Keratinocyte (primary cell): ENCODE measurements around the gene OR10V1. TPM values are rescaled to one million over a fixed set of nuclear protein-coding genes. Genes with fewer than 3 reads are reported as not detected.

Experiments used
- DNase-seq: peaks from one replicate; pipeline ENCODE4 v3.0.0-alpha.2; 2011; ENCODE audit warnings: low read depth, missing footprints, low spot score
- FAIRE-seq: peaks from 2 replicates; lab custom pipeline; 2011; peaks lifted over from hg19 to GRCh38; lab: Jason Lieb, UNC
- H2AFZ ChIP-seq: 2 replicates; pipeline ENCODE4 v1.6.0; 2012; ENCODE audit warnings: low read length, control low read depth, inconsistent platforms; ENCODE audit not compliant: control insufficient read depth
- H3K27ac ChIP-seq: 2 replicates; pipeline ENCODE4 v1.5.1; 2011; ENCODE audit warnings: low read length; ENCODE audit not compliant: control insufficient read depth, insufficient read depth
- H3K27me3 ChIP-seq: 3 replicates; pipeline ENCODE4 v1.6.0; 2011; ENCODE audit warnings: low read length; ENCODE audit not compliant: control insufficient read depth, insufficient read depth; ENCODE audit errors: extremely low read depth
- H3K36me3 ChIP-seq, 2 experiments: 2 replicates in 1 of 2; 3 replicates in 1 of 2; pipeline ENCODE4 v1.5.1; 2011; ENCODE audit warnings: low read length in 2 of 2, mild to moderate bottlenecking in 1 of 2; ENCODE audit not compliant: control insufficient read depth in 2 of 2, insufficient read depth in 2 of 2; ENCODE audit errors: extremely low read depth in 1 of 2
- H3K4me1 ChIP-seq: 3 replicates; pipeline ENCODE4 v1.5.1; 2011; ENCODE audit warnings: low read length; ENCODE audit not compliant: control insufficient read depth, insufficient read depth; ENCODE audit errors: extremely low read depth
- H3K4me2 ChIP-seq: 3 replicates; pipeline ENCODE4 v1.6.0; 2011; ENCODE audit warnings: low read depth, low read length; ENCODE audit not compliant: control insufficient read depth, insufficient read depth; ENCODE audit errors: extremely low read depth
- H3K4me3 ChIP-seq, 3 experiments: fragments of 200-600 bp in 1 of 3; sonication (generic) in 1 of 3; 2 replicates in 2 of 3; 3 replicates in 1 of 3; pipeline ENCODE4 v1.5.1; 2011 to 2016; ENCODE audit warnings: low read length in 3 of 3, mild to moderate bottlenecking in 3 of 3, control low read depth in 2 of 3, inconsistent platforms in 1 of 3, low read depth in 1 of 3, mixed read lengths in 1 of 3, mixed run types in 1 of 3, moderate library complexity in 1 of 3; ENCODE audit not compliant: control insufficient read depth in 2 of 3, insufficient read depth in 2 of 3; ENCODE audit errors: extremely low read depth in 1 of 3
- H3K79me2 ChIP-seq: 2 replicates; pipeline ENCODE4 v1.6.0; 2012; ENCODE audit warnings: low read length; ENCODE audit not compliant: control insufficient read depth, insufficient read depth
- H3K9ac ChIP-seq: 3 replicates; pipeline ENCODE4 v1.6.0; 2011; ENCODE audit warnings: low read length; ENCODE audit not compliant: control insufficient read depth, insufficient read depth; ENCODE audit errors: extremely low read depth
- H3K9me1 ChIP-seq: 3 replicates; pipeline ENCODE4 v1.6.0; 2011; ENCODE audit warnings: low read length; ENCODE audit not compliant: control insufficient read depth, insufficient read depth; ENCODE audit errors: extremely low read depth
- H3K9me3 ChIP-seq: 2 replicates; pipeline ENCODE4 v1.5.1; 2012; ENCODE audit warnings: low read depth, low read length; ENCODE audit not compliant: control insufficient read depth
- H4K20me1 ChIP-seq: 3 replicates; pipeline ENCODE4 v1.6.0; 2011; ENCODE audit warnings: low read length; ENCODE audit not compliant: control insufficient read depth, insufficient read depth; ENCODE audit errors: extremely low read depth
- EZH2 ChIP-seq: IDR thresholded peaks from one replicate; pipeline ENCODE4 v1.6.1; 2012; ENCODE audit warnings: inconsistent platforms, mild to moderate bottlenecking, low read length, moderate library complexity
- dilution Hi-C: fragments of 300-500 bp; cut with MboI; formaldehyde crosslinking; loops from one replicate; pipeline ENCODE4 v1.7.0; 2020; ENCODE audit warnings: low sequenced_read_pairs; ENCODE audit not compliant: extremely low pct_ligation_motif_present
- polyA plus RNA-seq, 5 experiments: library from polyadenylated mRNA; depleted of rRNA in 3 of 5; stranded (reverse) in 3 of 5; stranded (forward) in 1 of 5; unstranded in 1 of 5; fragments of >200 nt; gene quantifications; 1 replicate in 1 of 5; 2 replicates in 3 of 5; 3 replicates in 1 of 5; pipeline versions ENCODE4 v1.2.1 to v1.2.3, GENCODE V29; 2011 to 2012; ENCODE audit warnings: missing spikeins in 2 of 5, low read depth in 1 of 5, low replicate concordance in 1 of 5
- TF ChIP-seq, protein P1 (sequence below), 3 experiments: IDR thresholded peaks in 1 of 3; conservative IDR thresholded peaks in 1 of 3; optimal IDR thresholded peaks in 1 of 3; 2 replicates in 2 of 3; 3 replicates in 1 of 3; pipeline versions ENCODE3 to v1.5.1; 2011; ENCODE audit warnings: low read length in 3 of 3, mild to moderate bottlenecking in 3 of 3, moderate library complexity in 2 of 3, control low read depth in 1 of 3, inconsistent platforms in 1 of 3; ENCODE audit not compliant: insufficient read depth in 2 of 3; ENCODE audit errors: extremely low read depth in 1 of 3

OR10V1 gene
- polyA plus RNA-seq, 1 donor (not counting 4 experiments of a cell fraction or from before 2014, with no cell fraction given): not detected

DNA sequence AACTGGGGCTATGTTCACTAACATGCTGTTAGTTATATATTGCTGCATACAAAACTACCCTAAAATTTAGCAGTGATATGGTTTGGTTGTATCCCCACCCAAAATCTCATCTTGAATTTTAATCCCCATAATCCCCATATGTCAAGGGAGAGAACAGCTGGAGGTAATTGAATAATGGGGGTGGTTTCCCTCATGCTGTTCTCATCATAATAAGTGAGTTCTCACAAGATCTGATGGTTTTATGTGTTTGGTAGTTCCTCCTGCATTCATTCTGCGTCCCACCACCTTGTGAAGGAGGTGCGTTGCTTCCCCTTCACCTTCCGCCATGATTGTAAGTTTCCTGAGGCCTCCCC is 34.9 kb downstream of the OR10V1 start:
- Histone ChIP-seq H3K27me3 (no peaks in the 10 kb centered on the region), H3K9me1 (no peaks in the 10 kb centered on the region), H2AFZ (no peak overlapping the region), H3K4me1 (peaks cover 3% of the 10 kb centered on the region), H3K27ac (no peak overlapping the region), H3K4me3 (no peak overlapping the region), H3K79me2 (no peaks in the 10 kb centered on the region), H3K4me2 (no peak overlapping the region), H3K9ac (no peak overlapping the region), H3K36me3 (no peaks in the 10 kb centered on the region), H4K20me1 (no peaks in the 10 kb centered on the region), H3K9me3 (no peaks in the 10 kb centered on the region)
- TF ChIP-seq, protein P1, sequence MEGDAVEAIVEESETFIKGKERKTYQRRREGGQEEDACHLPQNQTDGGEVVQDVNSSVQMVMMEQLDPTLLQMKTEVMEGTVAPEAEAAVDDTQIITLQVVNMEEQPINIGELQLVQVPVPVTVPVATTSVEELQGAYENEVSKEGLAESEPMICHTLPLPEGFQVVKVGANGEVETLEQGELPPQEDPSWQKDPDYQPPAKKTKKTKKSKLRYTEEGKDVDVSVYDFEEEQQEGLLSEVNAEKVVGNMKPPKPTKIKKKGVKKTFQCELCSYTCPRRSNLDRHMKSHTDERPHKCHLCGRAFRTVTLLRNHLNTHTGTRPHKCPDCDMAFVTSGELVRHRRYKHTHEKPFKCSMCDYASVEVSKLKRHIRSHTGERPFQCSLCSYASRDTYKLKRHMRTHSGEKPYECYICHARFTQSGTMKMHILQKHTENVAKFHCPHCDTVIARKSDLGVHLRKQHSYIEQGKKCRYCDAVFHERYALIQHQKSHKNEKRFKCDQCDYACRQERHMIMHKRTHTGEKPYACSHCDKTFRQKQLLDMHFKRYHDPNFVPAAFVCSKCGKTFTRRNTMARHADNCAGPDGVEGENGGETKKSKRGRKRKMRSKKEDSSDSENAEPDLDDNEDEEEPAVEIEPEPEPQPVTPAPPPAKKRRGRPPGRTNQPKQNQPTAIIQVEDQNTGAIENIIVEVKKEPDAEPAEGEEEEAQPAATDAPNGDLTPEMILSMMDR (optimal IDR thresholded peaks at IDR 0.05 in 1 of 3, IDR thresholded peaks at IDR 0.05 in 1 of 3, conservative IDR thresholded peaks at IDR 0.05 in 1 of 3; ENCODE audit: extremely low read depth in 1 of 3, insufficient read depth in 2 of 3, low read length in 3 of 3): no peak
- no peak for TF ChIP-seq EZH2
- FAIRE-seq (no peak), DNase-seq (no peak)
- dilution Hi-C loops: no loop called here

DNA sequence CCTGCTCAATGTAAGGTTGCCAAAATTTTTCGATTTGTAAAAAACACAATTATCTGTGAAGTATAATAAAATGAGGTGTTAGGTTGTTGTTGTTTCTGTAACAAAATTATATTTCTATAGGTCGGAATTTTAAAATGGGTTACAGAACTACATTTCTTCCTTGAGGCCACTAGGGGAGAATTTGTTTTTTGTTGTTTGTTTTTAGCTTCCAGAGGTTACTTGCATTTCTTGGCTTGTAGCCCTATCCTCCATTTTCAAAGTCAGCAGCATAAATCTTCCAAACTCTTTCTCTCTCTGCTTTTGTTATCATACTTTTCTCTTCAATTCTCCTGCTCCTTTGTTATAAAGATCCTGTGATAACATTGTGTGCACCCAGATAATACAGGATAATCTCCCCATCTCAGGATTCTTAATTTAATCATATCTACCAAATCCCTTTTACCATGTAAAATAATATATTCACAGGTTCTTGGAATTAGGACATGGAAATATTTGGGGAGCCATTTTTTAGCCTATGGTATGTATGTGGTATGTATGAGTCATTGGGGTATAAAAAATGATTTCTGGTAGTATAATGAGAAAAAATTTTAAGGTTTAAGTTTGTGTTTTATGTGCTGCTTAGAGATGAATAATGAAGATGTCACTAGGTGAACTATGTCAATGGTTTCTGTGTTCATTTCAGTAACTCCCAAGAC is 35.4 kb downstream of the OR10V1 start:
- Histone ChIP-seq H3K4me3 (no peak overlapping the region), H3K27me3 (no peaks in the 10 kb centered on the region), H3K36me3 (no peaks in the 10 kb centered on the region), H3K4me2 (no peak overlapping the region), H3K4me1 (peaks cover 3% of the 10 kb centered on the region), H3K9ac (no peak overlapping the region), H3K9me1 (no peaks in the 10 kb centered on the region), H3K9me3 (no peaks in the 10 kb centered on the region), H3K79me2 (no peaks in the 10 kb centered on the region), H3K27ac (no peak overlapping the region), H4K20me1 (no peaks in the 10 kb centered on the region), H2AFZ (no peak overlapping the region)
- dilution Hi-C loops: no loop called here
- FAIRE-seq (no peak), DNase-seq (no peak)
- TF ChIP-seq, protein P1 (optimal IDR thresholded peaks at IDR 0.05 in 1 of 3, IDR thresholded peaks at IDR 0.05 in 1 of 3, conservative IDR thresholded peaks at IDR 0.05 in 1 of 3; ENCODE audit: extremely low read depth in 1 of 3, insufficient read depth in 2 of 3, low read length in 3 of 3): peak in 1 of 3 experiments; percentile 10
- TF ChIP-seq EZH2: no peak
